ENCODE measurements around the gene NYAP1.
"Not testable (repeated sequence)": the region's sequence is repeated elsewhere in the genome, so short reads cannot be mapped to it uniquely, and the experiment has no call there.

Gene NYAP1

GRCh38 chr7:100516135-100516812 is 32.5 kb downstream of the NYAP1 start:
- DNase-seq = no peak

GRCh38 chr7:100517305-100517704 is 33.6 kb downstream of the NYAP1 start:
- no peak for DNase-seq

- no peak for DNase-seq
Measured at GRCh38 chr7:100519580-100519979, 35.9 kb downstream of the NYAP1 start.

- DNase-seq = no peak
Measured at GRCh38 chr7:100520138-100520537, 36.4 kb downstream of the NYAP1 start.

- DNase-seq = no peak
Measured at GRCh38 chr7:100521076-100521475, 37.3 kb downstream of the NYAP1 start.

GRCh38 chr7:100521909-100522593 is 38.3 kb downstream of the NYAP1 start:
- DNase-seq = not testable (repeated sequence)

GRCh38 chr7:100523192-100523591 is 39.5 kb downstream of the NYAP1 start:
- DNase-seq = not testable (repeated sequence)

GRCh38 chr7:100528108-100528866 is 44.6 kb downstream of the NYAP1 start:
- DNase-seq = not testable (repeated sequence)

- no peak for DNase-seq
Measured at GRCh38 chr7:100532165-100533022, 48.7 kb downstream of the NYAP1 start.

- not testable (repeated sequence) for DNase-seq
Measured at GRCh38 chr7:100535982-100536381, 52.3 kb downstream of the NYAP1 start.

- not testable (repeated sequence) for DNase-seq
Measured at GRCh38 chr7:100536695-100537094, 53.0 kb downstream of the NYAP1 start.

- no peak for DNase-seq
Measured at GRCh38 chr7:100538348-100538653, 54.6 kb downstream of the NYAP1 start.

GRCh38 chr7:100538654-100539435 is 55.1 kb downstream of the NYAP1 start, which contains the start of gene AGFG2:
TSS of gene AGFG2 (plus strand) at chr7:100539203. CDS start at chr7:100539347, 144 bp downstream.
- DNase-seq = peak; percentile 99

- DNase-seq = no peak
Measured at GRCh38 chr7:100539436-100540006, 55.8 kb downstream of the NYAP1 start.

- no peak for DNase-seq
Measured at GRCh38 chr7:100540073-100540723, 56.5 kb downstream of the NYAP1 start.

GRCh38 chr7:100541309-100541708 is 57.6 kb downstream of the NYAP1 start:
- not testable (repeated sequence) for DNase-seq

- DNase-seq = no peak
Measured at GRCh38 chr7:100543586-100543985, 59.9 kb downstream of the NYAP1 start.

GRCh38 chr7:100544386-100544785 is 60.7 kb downstream of the NYAP1 start:
- no peak for DNase-seq
